SK-N-SH treated with all-trans-retinoic acid at 6 μM for 48 hours (cell line): ENCODE measurements around the gene CACNA2D3.

ENCODE experiments used
- ATAC-seq: fragments of 200-7000 bp; cut with Tn5 transposase; 3 replicates; pipeline ENCODE4 v1.9.1; 2020; ENCODE audit warnings: mild to moderate bottlenecking, moderate library complexity
- ARNTL ChIP-seq: fragments of 450-650 bp; formaldehyde crosslinking; IDR thresholded peaks from 2 replicates; pipeline ENCODE4 v1.5.0; 2020; ENCODE audit warnings: low read depth, mild to moderate bottlenecking, moderate library complexity, borderline replicate concordance
- BACH2 ChIP-seq: fragments of 250-450 bp; sonication (Bioruptor Pico); IDR thresholded peaks from 2 replicates; pipeline ENCODE4 v1.9.0; 2021; ENCODE audit warnings: mild to moderate bottlenecking, borderline replicate concordance
- CREB5 ChIP-seq: fragments of 250-450 bp; sonication (Bioruptor Pico); IDR thresholded peaks from 2 replicates; pipeline ENCODE4 v1.5.1; 2020; ENCODE audit warnings: low read depth, mild to moderate bottlenecking, moderate library complexity
- CSDC2 ChIP-seq: fragments of 250-450 bp; sonication (Bioruptor Pico); IDR thresholded peaks from 2 replicates; pipeline ENCODE4 v1.5.0; 2020; ENCODE audit warnings: mild to moderate bottlenecking, moderate library complexity
- CSRNP3 ChIP-seq: fragments of 250-450 bp; sonication (Bioruptor Pico); IDR thresholded peaks from 2 replicates; pipeline ENCODE4 v1.5.1; 2021; ENCODE audit warnings: mild to moderate bottlenecking, moderate library complexity
- ESRRG ChIP-seq: fragments of 250-450 bp; sonication (Bioruptor Pico); IDR thresholded peaks from 2 replicates; pipeline ENCODE4 v1.6.1; 2021; ENCODE audit warnings: mild to moderate bottlenecking
- GLIS3 ChIP-seq: fragments of 250-450 bp; sonication (Bioruptor Pico); IDR thresholded peaks from 2 replicates; pipeline ENCODE4 v1.5.0; 2020; ENCODE audit warnings: mild to moderate bottlenecking, moderate library complexity
- ISL1 ChIP-seq: fragments of 250-450 bp; sonication (Bioruptor Pico); IDR thresholded peaks from 2 replicates; pipeline ENCODE4 v2.1.2; 2022; ENCODE audit warnings: mild to moderate bottlenecking, moderate library complexity
- PATZ1 ChIP-seq: fragments of 250-450 bp; sonication (Bioruptor Pico); IDR thresholded peaks from 2 replicates; pipeline ENCODE4 v1.8.0; 2020; ENCODE audit warnings: mild to moderate bottlenecking, moderate library complexity, borderline replicate concordance
- POU6F1 ChIP-seq: fragments of 250-450 bp; sonication (Bioruptor Pico); IDR thresholded peaks from 2 replicates; pipeline ENCODE4 v1.8.0; 2021; ENCODE audit warnings: low read depth, mild to moderate bottlenecking, moderate library complexity, borderline replicate concordance
- PPARA ChIP-seq: fragments of 250-450 bp; sonication (Bioruptor Pico); IDR thresholded peaks from 2 replicates; pipeline ENCODE4 v1.5.0; 2020; ENCODE audit warnings: mild to moderate bottlenecking, borderline replicate concordance
- RARB ChIP-seq: fragments of 250-450 bp; sonication (Bioruptor Pico); IDR thresholded peaks from 2 replicates; pipeline ENCODE4 v1.8.0; 2021; ENCODE audit warnings: mild to moderate bottlenecking, moderate library complexity
- SNAI2 ChIP-seq: fragments of 250-450 bp; sonication (Bioruptor Pico); IDR thresholded peaks from 2 replicates; pipeline ENCODE4 v1.5.0; 2020; ENCODE audit warnings: mild to moderate bottlenecking, moderate library complexity
- TCF4 ChIP-seq: fragments of 250-450 bp; sonication (Bioruptor Pico); IDR thresholded peaks from 2 replicates; pipeline ENCODE4 v1.8.0; 2021; ENCODE audit warnings: mild to moderate bottlenecking, moderate library complexity, borderline replicate concordance
- TOX ChIP-seq: fragments of 250-450 bp; sonication (Bioruptor Pico); IDR thresholded peaks from 2 replicates; pipeline ENCODE4 v1.8.0; 2021; ENCODE audit warnings: mild to moderate bottlenecking, moderate library complexity, borderline replicate concordance
- ZC3H10 ChIP-seq: fragments of 250-450 bp; sonication (Bioruptor Pico); IDR thresholded peaks from 2 replicates; pipeline ENCODE4 v1.5.1; 2021; ENCODE audit warnings: mild to moderate bottlenecking, moderate library complexity
- ZFP3 ChIP-seq: fragments of 250-450 bp; sonication (Bioruptor Pico); IDR thresholded peaks from 2 replicates; pipeline ENCODE4 v1.5.0; 2020; ENCODE audit warnings: mild to moderate bottlenecking, moderate library complexity
- ZFP30 ChIP-seq: fragments of 450-650 bp; formaldehyde crosslinking; IDR thresholded peaks from 2 replicates; pipeline ENCODE4 v1.5.0; 2022; ENCODE audit warnings: mild to moderate bottlenecking, moderate library complexity
- ZNF565 ChIP-seq: fragments of 450-650 bp; formaldehyde crosslinking; conservative IDR thresholded peaks from 2 replicates; pipeline ENCODE4 v1.5.0; 2020; ENCODE audit warnings: low read depth, mild to moderate bottlenecking, moderate library complexity
- ZNF70 ChIP-seq: fragments of 450-650 bp; formaldehyde crosslinking; IDR thresholded peaks from 2 replicates; pipeline ENCODE4 v1.5.0; 2020; ENCODE audit warnings: mild to moderate bottlenecking, moderate library complexity
- ZNF8 ChIP-seq: fragments of 450-650 bp; formaldehyde crosslinking; IDR thresholded peaks from 2 replicates; pipeline ENCODE4 v1.5.0; 2020; ENCODE audit warnings: mild to moderate bottlenecking, moderate library complexity

The CACNA2D3 gene

GRCh38 chr3:54197509-54197908, 75.2 kb downstream of the CACNA2D3 start:
- TF ChIP-seq CSDC2 (CRISPR knock-in tag) (no peak), ESRRG (CRISPR knock-in tag) (no peak), TOX (CRISPR knock-in tag) (no peak), ZNF8 (CRISPR knock-in tag) (no peak), PATZ1 (CRISPR knock-in tag) (no peak), ARNTL (CRISPR knock-in tag) (no peak), BACH2 (no peak), RARB (no peak), ZNF565 (CRISPR knock-in tag) (no peak), CREB5 (CRISPR knock-in tag) (no peak), TCF4 (no peak), ZNF70 (CRISPR knock-in tag) (no peak), POU6F1 (CRISPR knock-in tag) (no peak), PPARA (CRISPR knock-in tag) (no peak)
- no peak for ATAC-seq

GRCh38 chr3:54198556-54198955, 76.2 kb downstream of the CACNA2D3 start:
- no peak for ATAC-seq
- TF ChIP-seq CSRNP3, result no peak
- TF ChIP-seq ESRRG (CRISPR knock-in tag), result no peak
- TF ChIP-seq SNAI2 (CRISPR knock-in tag), result no peak
- TF ChIP-seq PATZ1 (CRISPR knock-in tag), result no peak
- no peak for TF ChIP-seq BACH2
- no peak for TF ChIP-seq ZNF565 (CRISPR knock-in tag)
- no peak for TF ChIP-seq TCF4
- TF ChIP-seq ISL1 (CRISPR knock-in tag), result no peak
- no peak for TF ChIP-seq RARB
- no peak for TF ChIP-seq CREB5 (CRISPR knock-in tag)
- TF ChIP-seq, all 23 proteins: peak for 0

GRCh38 chr3:54202054-54202453, 79.7 kb downstream of the CACNA2D3 start:
- ATAC-seq, result no peak
- TF ChIP-seq CSRNP3, result no peak
- no peak for TF ChIP-seq ZFP3 (CRISPR knock-in tag)
- no peak for TF ChIP-seq ZNF8 (CRISPR knock-in tag)
- no peak for TF ChIP-seq TOX (CRISPR knock-in tag)
- TF ChIP-seq ISL1 (CRISPR knock-in tag), result no peak
- TF ChIP-seq PPARA (CRISPR knock-in tag), result no peak
- TF ChIP-seq SNAI2 (CRISPR knock-in tag), result no peak
- no peak for TF ChIP-seq ZFP30 (CRISPR knock-in tag)
- no peak for TF ChIP-seq ZNF70 (CRISPR knock-in tag)
- TF ChIP-seq TCF4, result no peak
- TF ChIP-seq GLIS3 (CRISPR knock-in tag), result no peak
- TF ChIP-seq ZC3H10 (CRISPR knock-in tag), result no peak
- TF ChIP-seq POU6F1 (CRISPR knock-in tag), result no peak
- TF ChIP-seq, all 23 proteins: peak for 0
